Measurements from ENCODE around the gene RTP3.

RTP3 gene

DNA sequence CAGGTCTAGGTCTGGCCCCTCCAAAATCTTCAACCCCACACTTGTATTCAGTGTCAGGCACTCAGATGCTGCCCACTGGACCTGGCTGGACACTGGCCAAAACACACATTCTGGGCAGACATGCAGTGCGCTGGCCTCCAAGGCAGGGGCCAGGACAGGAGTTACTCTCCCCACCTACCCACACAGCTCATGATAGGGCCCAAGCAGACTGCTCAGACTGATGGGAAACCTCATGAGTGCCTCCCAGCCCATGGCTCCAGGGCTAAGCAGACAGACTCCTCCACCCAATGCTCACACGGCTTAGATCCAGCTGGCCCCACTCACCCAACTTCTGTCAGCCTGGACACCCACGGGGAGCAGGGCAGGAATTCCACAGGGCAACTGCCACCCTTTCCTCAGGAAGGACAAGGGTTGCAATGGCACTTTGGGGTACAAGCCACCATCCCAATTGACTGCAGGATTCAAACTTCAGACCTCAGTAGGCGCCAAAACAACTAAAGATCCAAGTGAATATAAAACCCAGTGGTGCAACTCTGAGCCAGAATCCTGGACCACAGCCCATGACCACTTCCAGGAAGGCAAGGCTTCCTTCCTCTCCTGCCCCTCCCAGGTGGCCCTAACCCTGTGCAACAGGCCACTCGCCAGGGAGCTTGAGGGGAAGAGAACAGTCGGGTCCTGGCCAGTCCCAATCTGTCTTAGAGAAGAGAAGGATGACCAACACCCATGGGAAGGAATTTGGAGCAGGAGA lies 34.5 kb upstream of the RTP3 start:
- in situ Hi-C loops (cut with HindIII; ENCODE audit: low pct_unique_long_range_greater_than_20kb, low sequenced_read_pairs): no loop called here
- DNase-seq (ENCODE audit: low read depth in 1 of 2, low spot score in 1 of 2): no peak
- no peak for TF ChIP-seq JUND (IDR thresholded peaks at IDR 0.05; ENCODE audit: low read depth)

DNA sequence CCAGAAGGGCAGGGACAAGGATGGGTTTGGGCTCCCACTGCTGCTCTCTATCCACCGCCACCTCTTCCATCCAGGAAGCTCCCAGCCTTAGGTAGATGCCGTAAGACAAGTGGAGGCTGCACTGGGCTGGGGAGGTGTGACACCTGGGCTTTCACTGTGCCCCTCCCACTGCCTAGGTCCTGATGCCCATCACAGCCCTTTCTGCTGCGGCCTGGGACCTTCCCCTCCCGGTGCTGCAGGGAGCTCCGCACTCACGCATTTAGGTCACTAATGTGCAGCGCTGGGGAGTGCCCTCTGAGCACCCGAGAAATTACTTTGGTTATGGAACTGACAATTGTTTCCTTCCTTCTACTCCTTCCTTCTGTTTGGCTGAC lies 33.9 kb upstream of the RTP3 start:
- DNase-seq (ENCODE audit: low read depth in 1 of 2, low spot score in 1 of 2): no peak
- in situ Hi-C loops (cut with HindIII; ENCODE audit: low pct_unique_long_range_greater_than_20kb, low sequenced_read_pairs): no loop called here
- no peak for TF ChIP-seq JUND (IDR thresholded peaks at IDR 0.05; ENCODE audit: low read depth)

DNA sequence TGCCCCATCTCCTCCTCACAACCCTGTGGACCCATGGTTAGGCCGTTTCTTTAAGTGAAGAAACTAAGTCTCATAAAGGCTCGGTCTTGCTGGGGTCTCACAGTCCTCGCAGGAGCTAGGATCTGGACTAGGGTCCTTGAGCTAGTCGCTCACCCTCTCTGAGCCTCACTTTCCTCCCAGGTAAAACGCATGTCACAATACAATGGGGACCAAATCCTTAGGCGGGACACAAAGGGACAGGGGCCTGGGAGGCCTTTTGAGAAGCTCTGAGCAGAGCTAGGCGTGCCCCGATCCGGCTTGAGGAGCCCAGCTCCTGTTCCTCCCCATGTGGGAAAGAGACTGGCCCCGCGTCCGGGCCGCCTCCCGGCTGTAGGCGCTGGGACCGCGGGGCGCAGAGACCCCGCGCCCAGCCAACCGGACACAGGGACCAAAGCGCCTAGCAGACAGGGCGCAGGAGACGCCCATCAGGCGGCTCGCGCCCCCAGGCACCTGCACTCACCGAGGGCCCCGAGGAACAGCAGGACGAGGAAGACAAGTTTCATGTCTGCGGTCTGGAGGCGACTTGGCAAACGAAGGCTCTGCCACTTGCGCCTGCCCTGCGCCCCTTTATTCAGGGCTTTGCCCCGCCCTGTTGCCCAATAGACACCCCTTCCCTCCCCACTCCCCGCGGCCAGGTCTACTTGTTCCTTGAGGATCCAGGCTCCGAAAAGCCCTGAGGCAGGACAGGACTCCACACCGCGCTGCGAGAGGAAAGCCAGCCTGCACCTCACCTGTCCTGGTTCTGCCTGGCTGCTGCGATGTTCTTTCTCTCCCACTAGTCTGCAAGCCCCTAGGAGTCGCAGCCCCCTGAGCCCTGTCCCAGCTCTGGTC lies 33.2 kb upstream of the RTP3 start, which contains the start of gene LTF:
TSS of gene LTF (minus strand) at position 580 of the 870 bp plus-strand sequence. CDS start at position 542, 38 bp downstream.
- TF ChIP-seq JUND (IDR thresholded peaks at IDR 0.05; ENCODE audit: low read depth): no peak
- DNase-seq (ENCODE audit: low read depth in 1 of 2, low spot score in 1 of 2): no peak
- in situ Hi-C loops (cut with HindIII; ENCODE audit: low pct_unique_long_range_greater_than_20kb, low sequenced_read_pairs): no loop called here

DNA sequence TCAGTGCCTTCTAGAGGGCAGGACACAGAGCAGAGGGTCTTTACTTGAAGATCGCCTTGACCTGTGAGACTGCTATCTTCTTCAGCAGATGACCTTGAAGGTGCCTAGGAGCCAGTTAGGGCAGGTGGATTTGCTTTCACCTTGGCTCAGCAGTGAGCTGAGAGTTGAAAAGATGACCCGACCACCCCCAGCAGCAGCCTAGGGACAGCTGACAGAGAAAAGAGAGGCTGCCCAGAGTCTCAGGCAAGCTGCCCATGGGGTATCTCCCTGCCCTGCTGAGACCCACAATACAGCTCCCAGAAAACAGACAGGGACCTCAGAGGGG lies 32.6 kb upstream of the RTP3 start:
- DNase-seq (ENCODE audit: low read depth in 1 of 2, low spot score in 1 of 2): no peak
- in situ Hi-C loops (cut with HindIII; ENCODE audit: low pct_unique_long_range_greater_than_20kb, low sequenced_read_pairs): no loop called here
- TF ChIP-seq JUND (IDR thresholded peaks at IDR 0.05; ENCODE audit: low read depth): no peak

DNA sequence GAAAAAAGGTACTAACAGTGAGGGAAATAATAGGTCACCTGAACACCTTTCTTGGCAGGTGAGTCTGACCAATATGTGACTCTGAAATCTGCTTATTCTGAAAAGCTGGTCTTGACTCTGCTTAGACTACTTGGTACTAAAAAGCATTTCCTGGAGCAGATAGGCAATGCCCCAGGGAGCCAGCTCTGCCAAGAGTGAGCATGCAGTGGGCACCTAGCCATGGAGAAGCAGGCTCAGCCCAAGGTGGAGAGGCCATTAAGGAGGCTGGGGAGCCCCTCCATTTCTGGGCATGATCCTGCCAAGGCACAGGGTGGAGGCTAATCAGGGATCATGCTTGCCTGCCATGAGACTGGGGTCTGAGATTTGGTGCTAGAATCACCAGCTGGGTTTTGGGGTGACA lies 31.5 kb upstream of the RTP3 start:
- DNase-seq (ENCODE audit: low read depth in 1 of 2, low spot score in 1 of 2): no peak
- in situ Hi-C loops (cut with HindIII; ENCODE audit: low pct_unique_long_range_greater_than_20kb, low sequenced_read_pairs): no loop called here
- no peak for TF ChIP-seq JUND (IDR thresholded peaks at IDR 0.05; ENCODE audit: low read depth)

DNA sequence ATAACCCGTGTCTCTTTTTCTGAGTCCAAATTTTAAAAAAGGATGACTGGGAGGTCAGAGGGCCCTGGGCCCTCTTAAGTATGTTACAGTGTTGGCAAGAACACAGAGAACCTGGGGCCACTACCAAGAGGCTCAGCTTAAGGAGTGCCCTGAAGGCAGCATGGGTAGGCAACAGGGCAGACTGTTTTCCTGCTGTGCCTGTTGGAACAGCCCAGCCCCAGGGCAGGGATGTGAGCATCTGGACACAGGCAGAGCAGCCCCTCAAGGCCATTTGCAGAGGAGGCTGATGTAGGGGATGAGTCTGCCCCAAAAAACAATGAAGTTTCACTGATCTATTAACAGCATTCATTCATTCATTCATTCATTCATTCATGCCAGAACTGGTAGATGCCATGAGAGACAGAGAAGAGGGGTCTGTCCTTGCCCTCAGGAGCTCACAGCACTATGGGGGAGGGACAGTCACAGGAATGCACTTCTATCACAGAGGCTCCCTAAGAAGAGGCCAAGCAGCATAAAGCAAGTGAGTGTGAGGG lies 30.8 kb upstream of the RTP3 start:
- TF ChIP-seq JUND (IDR thresholded peaks at IDR 0.05; ENCODE audit: low read depth): no peak
- in situ Hi-C loops (cut with HindIII; ENCODE audit: low pct_unique_long_range_greater_than_20kb, low sequenced_read_pairs): no loop called here
- DNase-seq (ENCODE audit: low read depth in 1 of 2, low spot score in 1 of 2): no peak

DNA sequence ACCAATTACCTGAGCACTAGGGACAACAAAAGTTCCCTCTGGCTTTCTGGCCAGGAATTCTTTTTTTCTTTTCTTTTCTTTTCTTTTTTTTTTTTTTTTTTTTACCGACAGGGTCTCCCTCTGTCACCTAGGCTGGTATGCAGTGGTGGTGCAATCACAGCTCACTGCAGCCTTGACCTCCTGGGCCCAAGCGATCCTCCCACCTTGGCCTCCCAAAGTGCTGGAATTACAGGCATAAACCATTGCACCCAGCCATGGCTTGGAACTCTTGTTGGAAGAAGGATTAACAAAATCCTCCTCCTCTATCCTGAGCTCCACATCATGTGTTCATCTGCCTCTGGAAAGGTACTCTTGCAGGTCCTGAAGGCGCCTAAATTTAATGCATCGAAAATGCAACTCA lies 30.2 kb upstream of the RTP3 start:
- in situ Hi-C loops (cut with HindIII; ENCODE audit: low pct_unique_long_range_greater_than_20kb, low sequenced_read_pairs): no loop called here
- DNase-seq (ENCODE audit: low read depth in 1 of 2, low spot score in 1 of 2): no peak
- TF ChIP-seq JUND (IDR thresholded peaks at IDR 0.05; ENCODE audit: low read depth): no peak

DNA sequence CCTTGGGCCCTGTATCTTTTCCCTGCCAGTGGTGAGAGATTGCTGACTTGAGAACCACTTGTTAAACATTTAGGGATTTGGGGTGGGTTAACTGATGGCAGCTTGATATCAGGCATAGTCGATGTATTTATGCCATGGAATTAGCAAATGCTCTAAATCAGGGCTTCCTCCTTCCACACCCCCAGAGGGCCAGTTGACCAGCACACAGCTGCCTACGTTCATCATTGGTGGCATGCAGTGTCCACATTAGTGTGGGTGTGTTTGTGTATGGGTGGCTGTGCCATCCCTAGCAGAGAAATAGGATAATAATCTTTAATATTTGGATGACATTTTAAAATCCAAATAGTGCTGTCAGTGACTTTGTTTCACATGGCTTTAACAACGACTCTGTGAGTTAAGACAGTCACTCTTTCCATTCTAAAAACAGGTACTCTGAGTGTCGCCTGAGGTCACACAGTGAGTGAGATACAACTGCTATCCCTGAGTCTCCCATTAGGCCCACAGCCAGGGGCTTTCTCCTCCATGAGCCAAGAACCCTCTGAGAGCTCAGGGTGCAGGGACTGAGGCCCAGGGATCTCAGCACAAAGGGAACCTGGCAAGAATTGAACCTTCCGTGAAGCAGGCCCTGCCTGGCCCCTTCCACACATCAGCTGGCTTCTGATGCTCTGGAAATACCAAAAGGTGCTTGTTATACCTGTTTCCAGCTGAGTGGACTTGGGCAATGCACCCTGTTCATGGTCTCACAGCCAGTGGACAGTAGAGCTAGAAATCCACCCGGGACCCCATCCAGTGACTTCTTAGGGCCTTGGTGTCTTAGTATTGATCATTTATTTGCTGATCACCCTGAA lies 28.8 kb upstream of the RTP3 start:
- no peak for TF ChIP-seq JUND (IDR thresholded peaks at IDR 0.05; ENCODE audit: low read depth)
- DNase-seq (ENCODE audit: low read depth in 1 of 2, low spot score in 1 of 2): no peak
- in situ Hi-C loops (cut with HindIII; ENCODE audit: low pct_unique_long_range_greater_than_20kb, low sequenced_read_pairs): no loop called here

DNA sequence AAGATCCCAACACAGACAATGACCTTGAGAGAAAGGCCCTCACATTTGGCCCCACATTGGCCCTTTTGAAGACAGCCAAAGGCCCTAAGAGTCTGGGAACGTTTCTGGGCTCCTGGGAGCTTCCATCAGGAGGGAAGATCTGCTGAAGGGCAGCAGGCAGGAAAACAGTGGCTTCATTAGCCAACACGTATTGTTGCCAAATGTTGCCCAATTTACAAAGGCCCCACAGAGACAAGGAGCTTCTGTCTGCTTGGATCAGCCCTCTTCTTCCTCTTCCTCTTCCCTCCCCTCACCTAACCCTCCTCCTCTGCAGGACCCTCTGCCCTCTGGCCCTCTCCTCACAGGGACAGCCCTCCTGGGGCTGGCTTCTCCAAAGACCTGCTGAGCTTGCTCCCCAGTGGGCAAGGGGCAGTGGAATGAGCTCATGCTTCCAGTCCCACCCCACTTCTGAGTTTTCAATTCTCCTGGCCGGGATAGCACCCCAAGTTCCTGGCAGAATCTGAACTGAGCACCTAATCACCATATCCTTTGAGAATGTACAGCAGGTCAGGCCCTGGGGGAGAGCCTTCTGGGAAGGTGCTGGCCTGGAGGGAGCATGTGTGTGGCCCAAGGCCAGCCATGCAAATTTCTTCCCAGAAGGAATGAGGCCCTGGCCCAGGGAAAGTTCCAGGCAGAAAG lies 28.0 kb upstream of the RTP3 start:
- in situ Hi-C loops (cut with HindIII; ENCODE audit: low pct_unique_long_range_greater_than_20kb, low sequenced_read_pairs): no loop called here
- no peak for DNase-seq (ENCODE audit: low read depth in 1 of 2, low spot score in 1 of 2)
- TF ChIP-seq JUND (IDR thresholded peaks at IDR 0.05; ENCODE audit: low read depth): no peak

DNA sequence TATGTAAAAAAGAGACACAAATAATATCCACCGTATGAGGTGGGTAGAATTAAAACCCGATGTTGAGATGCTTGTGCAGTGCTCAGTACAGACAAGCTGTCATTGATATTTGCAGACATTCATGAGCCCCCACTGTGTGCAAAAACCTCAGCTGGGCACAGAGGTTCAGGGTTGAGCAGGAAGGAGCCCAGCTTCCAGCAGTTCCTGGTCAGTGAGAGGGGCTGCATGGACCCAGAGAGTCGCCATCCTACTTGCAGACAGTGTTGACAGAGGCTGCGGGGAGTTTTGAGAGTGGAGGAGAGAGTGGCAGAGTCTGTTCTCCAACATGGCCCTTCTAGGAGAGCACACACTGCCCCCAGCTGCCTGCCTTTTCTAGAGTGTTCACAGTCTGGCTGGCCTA lies 26.9 kb upstream of the RTP3 start:
- no peak for DNase-seq (ENCODE audit: low read depth in 1 of 2, low spot score in 1 of 2)
- no peak for TF ChIP-seq JUND (IDR thresholded peaks at IDR 0.05; ENCODE audit: low read depth)
- in situ Hi-C loops (cut with HindIII; ENCODE audit: low pct_unique_long_range_greater_than_20kb, low sequenced_read_pairs): no loop called here

DNA sequence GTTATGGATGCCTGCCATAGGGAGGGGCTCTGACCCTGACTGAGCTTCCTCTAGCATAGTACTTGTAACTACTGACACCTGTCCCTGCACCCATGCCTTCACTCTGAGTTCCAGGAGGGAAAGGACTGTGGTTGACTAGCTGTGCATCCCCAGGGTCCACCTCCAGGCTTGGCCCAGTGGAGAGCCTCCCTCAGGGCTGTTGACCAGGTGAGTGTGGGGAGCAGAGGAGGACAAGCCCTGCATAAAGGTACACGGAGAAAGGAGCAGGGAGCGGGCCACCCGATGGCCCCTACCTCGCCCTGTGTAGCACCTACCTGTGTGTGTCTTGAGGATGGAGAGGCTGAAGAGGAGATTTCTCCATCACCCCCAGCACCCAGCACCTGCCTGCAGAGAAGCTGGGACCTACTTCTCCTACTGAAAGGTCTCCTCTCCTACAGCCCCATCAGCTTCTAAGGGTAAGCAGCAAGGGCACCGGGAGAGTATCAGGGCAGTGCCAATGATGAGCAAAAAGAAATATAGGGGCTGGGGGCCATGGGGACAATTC lies 26.3 kb upstream of the RTP3 start:
- TF ChIP-seq JUND (IDR thresholded peaks at IDR 0.05; ENCODE audit: low read depth): no peak
- in situ Hi-C loops (cut with HindIII; ENCODE audit: low pct_unique_long_range_greater_than_20kb, low sequenced_read_pairs): no loop called here
- DNase-seq (ENCODE audit: low read depth in 1 of 2, low spot score in 1 of 2): no peak

DNA sequence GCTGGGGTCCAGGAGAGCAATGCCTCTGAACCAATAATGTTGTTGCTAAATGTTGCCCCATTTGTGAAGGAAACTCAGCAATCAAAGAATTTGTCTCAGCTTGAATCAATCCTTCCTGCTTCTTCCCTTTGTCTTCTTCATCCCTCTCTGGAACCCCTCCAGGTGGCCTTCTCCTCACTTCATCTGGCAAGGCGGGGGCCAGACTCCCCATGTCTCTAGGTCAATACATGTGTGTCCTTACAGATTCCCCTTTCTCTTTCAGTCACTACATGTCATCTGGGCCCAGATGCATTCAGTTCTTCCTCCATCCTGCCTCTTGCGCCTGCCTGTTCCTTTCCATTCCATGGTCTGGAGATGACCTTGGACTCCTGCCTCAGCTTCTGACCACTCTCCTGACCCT lies 25.0 kb upstream of the RTP3 start:
- TF ChIP-seq JUND (IDR thresholded peaks at IDR 0.05; ENCODE audit: low read depth): no peak
- in situ Hi-C loops (cut with HindIII; ENCODE audit: low pct_unique_long_range_greater_than_20kb, low sequenced_read_pairs): no loop called here
- DNase-seq (ENCODE audit: low read depth in 1 of 2, low spot score in 1 of 2): no peak
